GM12878 (cell line): ENCODE results near the gene AGBL3. TPM values are rescaled to one million over a fixed set of nuclear protein-coding genes. Genes with fewer than 3 reads are reported as not detected.

Experiments
- ATAC-seq: fragments of 200-7000 bp; cut with Tn5 transposase; 3 replicates; pipeline ENCODE4 v1.9.1; 2020; ENCODE audit warnings: mild to moderate bottlenecking, moderate library complexity
- BruUV-seq: library from RNA; stranded (reverse); fragments of 400-500 nt; replicated peaks from 2 replicates; lab custom pipeline; 2021; lab: Mats Ljungman, UMichigan
- CTCF ChIA-PET: fragments of 300-600 bp; sonication (Branson Sonifier 250); formaldehyde crosslinking; extraction: SDS; loops from one replicate; lab custom pipeline; 2021; ENCODE audit warnings: inconsistent platforms; lab: Yijun Ruan, JAX
- POLR2A ChIA-PET: fragments of 350-600 bp; formaldehyde crosslinking; extraction: SDS; loops from one replicate; lab custom pipeline; 2021; ENCODE audit warnings: inconsistent platforms; lab: Charles Lee
- RAD21 ChIA-PET: fragments of 300-600 bp; sonication (Branson Sonifier 250); formaldehyde crosslinking; loops from one replicate; lab custom pipeline; 2023; ENCODE audit warnings: antibody characterized with exemption; ENCODE audit not compliant: unreplicated experiment; lab: Charles Lee
- SMC1A ChIA-PET: fragments of 300-600 bp; sonication (Branson Sonifier 250); formaldehyde crosslinking; loops from one replicate; lab custom pipeline; 2023; ENCODE audit not compliant: unreplicated experiment, uncharacterized antibody; lab: Charles Lee
- DNase-seq: peaks from one replicate; pipeline ENCODE4 v3.0.0-alpha.2; 2011; ENCODE audit warnings: low read depth, low spot score
- FAIRE-seq: peaks from 3 replicates; lab custom pipeline; 2011; peaks lifted over from hg19 to GRCh38; lab: Jason Lieb, UNC
- H2AFZ ChIP-seq: 2 replicates; pipeline ENCODE4 v1.6.0; 2011; ENCODE audit warnings: low read depth, low read length, control low read depth; ENCODE audit not compliant: control insufficient read depth
- H3K27ac ChIP-seq: 2 replicates; pipeline ENCODE4 v1.5.1; 2011; ENCODE audit warnings: control low read depth; ENCODE audit not compliant: control insufficient read depth, insufficient read depth
- H3K27me3 ChIP-seq, 2 experiments: replicated peaks in 1 of 2; 2 replicates each; pipeline versions ENCODE4 v1.6.0 to v1.6.1; 2011; ENCODE audit warnings: low read length in 1 of 2; ENCODE audit not compliant: control insufficient read depth in 2 of 2, insufficient read depth in 2 of 2
- H3K36me3 ChIP-seq, 2 experiments: 2 replicates each; pipeline ENCODE4 v1.5.1; 2011; ENCODE audit warnings: low read length in 1 of 2; ENCODE audit not compliant: control insufficient read depth in 2 of 2, insufficient read depth in 2 of 2
- H3K4me1 ChIP-seq: 2 replicates; pipeline ENCODE4 v1.6.1; 2011; ENCODE audit warnings: mild to moderate bottlenecking, low read length, moderate library complexity, mixed read lengths; ENCODE audit not compliant: control insufficient read depth, insufficient read depth
- H3K4me2 ChIP-seq: 2 replicates; pipeline ENCODE4 v1.6.0; 2011; ENCODE audit warnings: control low read depth; ENCODE audit not compliant: control insufficient read depth, insufficient read depth
- H3K4me3 ChIP-seq: fragments of 200-600 bp; sonication (generic); 2 replicates; pipeline ENCODE4 v1.5.1; 2016
- H3K79me2 ChIP-seq: 2 replicates; pipeline ENCODE4 v1.6.0; 2011; ENCODE audit warnings: low read length; ENCODE audit not compliant: control insufficient read depth, insufficient read depth
- H3K9ac ChIP-seq: 2 replicates; pipeline ENCODE4 v1.8.0; 2011; ENCODE audit warnings: low read length, control low read depth, mixed read lengths; ENCODE audit not compliant: control insufficient read depth, insufficient read depth
- H3K9me3 ChIP-seq: replicated peaks from 3 replicates; pipeline ENCODE4 v1.5.1; 2011; ENCODE audit warnings: mild to moderate bottlenecking, low read length; ENCODE audit not compliant: control insufficient read depth, insufficient read depth
- H4K20me1 ChIP-seq: 2 replicates; pipeline ENCODE4 v1.6.0; 2011; ENCODE audit not compliant: control insufficient read depth, insufficient read depth
- ATF3 ChIP-seq: IDR thresholded peaks from 2 replicates; pipeline ENCODE4 v1.6.1; 2011; ENCODE audit warnings: low read depth, mild to moderate bottlenecking, low read length, moderate library complexity, borderline replicate concordance; ENCODE audit errors: extremely low read depth
- CHD1 ChIP-seq: IDR thresholded peaks from 2 replicates; pipeline ENCODE4 v1.6.1; 2012; ENCODE audit warnings: low read depth, low read length, improper control_type of control experiment
- DPF2 ChIP-seq: fragments of 450-650 bp; IDR thresholded peaks from 2 replicates; pipeline ENCODE4 v1.6.1; 2017; ENCODE audit warnings: mild to moderate bottlenecking
- MEF2A ChIP-seq: IDR thresholded peaks from 2 replicates; pipeline ENCODE4 v1.6.1; 2011; ENCODE audit warnings: low read depth, mild to moderate bottlenecking, low read length, moderate library complexity; ENCODE audit not compliant: insufficient read depth
- POLR2AphosphoS5 ChIP-seq: IDR thresholded peaks from 2 replicates; pipeline ENCODE4 v1.6.1; 2011; ENCODE audit warnings: mild to moderate bottlenecking, low read length, inconsistent platforms
- RB1 ChIP-seq: fragments of 450-650 bp; formaldehyde crosslinking; IDR thresholded peaks from 2 replicates; pipeline ENCODE4 v1.6.1; 2017; ENCODE audit warnings: mild to moderate bottlenecking, borderline replicate concordance
- SRF ChIP-seq, 2 experiments: IDR thresholded peaks; 2 replicates each; pipeline ENCODE4 v1.6.1; 2011; ENCODE audit warnings: low read depth in 2 of 2, low read length in 2 of 2, mild to moderate bottlenecking in 1 of 2, moderate library complexity in 1 of 2
- SUPT20H ChIP-seq: IDR thresholded peaks from 2 replicates; pipeline ENCODE4 v1.6.1; 2011; ENCODE audit warnings: low read depth, mild to moderate bottlenecking, low read length, moderate library complexity, borderline replicate concordance; ENCODE audit not compliant: control insufficient read depth
- USF2 ChIP-seq: IDR thresholded peaks from 2 replicates; pipeline ENCODE4 v1.6.1; 2011; ENCODE audit warnings: low read depth, low read length, improper control_type of control experiment, borderline replicate concordance
- ZNF592 ChIP-seq: fragments of 450-650 bp; IDR thresholded peaks from 2 replicates; pipeline ENCODE4 v1.6.1; 2017; ENCODE audit warnings: mild to moderate bottlenecking, moderate library complexity
- in situ Hi-C: fragments of 300-500 bp; cut with MboI; formaldehyde crosslinking; loops from 9 replicates; pipeline ENCODE4 v1.14.3; 2018; ENCODE audit warnings: mixed read lengths
- intact Hi-C: fragments of 100-400 bp; cut with micrococcal nuclease; formaldehyde crosslinking; loops from one replicate; pipeline ENCODE4 v1.14.2; 2022; ENCODE audit not compliant: unreplicated experiment
- polyA plus RNA-seq, 11 experiments: library from polyadenylated mRNA; depleted of rRNA in 4 of 11; unstranded in 6 of 11; stranded (reverse) in 5 of 11; fragments of >200 nt; fragmentation: Nextera tagmentation in 4 of 11; fragmentation: Illumina TruSeq in 1 of 11; extraction: Ambion mirVana in 4 of 11; extraction: Trizol in 1 of 11; gene quantifications; 1 replicate in 1 of 11; 2 replicates in 10 of 11; pipeline versions ENCODE4 v1.2.1 to v1.2.3, GENCODE V29; 2011 to 2016; ENCODE audit warnings: inconsistent platforms in 2 of 11, missing spikeins in 2 of 11, low read depth in 1 of 11
- total RNA-seq, 4 experiments: library from RNA; depleted of rRNA in 3 of 4; stranded (reverse); fragments of >200 nt in 3 of 4; fragmentation: Illumina TruSeq in 1 of 4; extraction: Trizol in 1 of 4; gene quantifications; 2 replicates each; pipeline versions ENCODE4 v1.2.1 to v1.2.3, GENCODE V29; 2013 to 2021

Gene AGBL3
- total and polyA plus RNA-seq, 10 of the 15 experiments (the other 5 are each of a cell fraction or from before 2014, with no cell fraction given): 0.82 to 12.4 (median 3.7) TPM

GRCh38 chr7:135129579-135129978 lies 143.3 kb downstream of the AGBL3 start:
- no peaks in the 10 kb centered on the region for H4K20me1 ChIP-seq
- no peaks in the 10 kb centered on the region for H3K4me1 ChIP-seq
- peaks cover 2% of the 10 kb centered on the region; the same call in 1 of the 3 replicates for H3K9me3 ChIP-seq
- FAIRE-seq (no peak), DNase-seq (no peak), ATAC-seq (no peak)
- H3K9ac ChIP-seq: no peak overlapping the region
- no peaks in the 10 kb centered on the region for H3K79me2 ChIP-seq
- no peak overlapping the region for H2AFZ ChIP-seq
- RAD21 ChIA-PET: interaction anchor here (0.6 kb wide), 1 partner anchor 25 kb away, joined by 4 read pairs; no protein-coding TSS in a partner anchor
- POLR2A ChIA-PET: no interaction called here
- no peak overlapping the region for H3K4me3 ChIP-seq
- intact Hi-C loops: no loop called here
- SMC1A ChIA-PET: interaction anchor here (2.3 kb wide), 1 partner anchor 18 kb away, joined by 6 read pairs; the partner anchor contains the start of gene TMEM140
- TF ChIP-seq SRF (IDR thresholded peaks at IDR 0.05; ENCODE audit: low read depth in 2 of 2, low read length in 2 of 2): no peak
- no peak for TF ChIP-seq CHD1
- TF ChIP-seq ZNF592: no peak
- TF ChIP-seq USF2: no peak
- no peak for TF ChIP-seq RB1
- no peak for TF ChIP-seq POLR2AphosphoS5
- TF ChIP-seq ATF3: no peak
- no peak for TF ChIP-seq DPF2
- TF ChIP-seq MEF2A: no peak
- no peak for TF ChIP-seq SUPT20H
- no peaks in the 10 kb centered on the region for H3K36me3 ChIP-seq
- H3K4me2 ChIP-seq: no peak overlapping the region
- in situ Hi-C loops: no loop called here
- no TSS peak for BruUV-seq
- CTCF ChIA-PET: interaction anchor here (0.7 to 1.2 kb wide), 2 partner anchors 10 to 14 kb away, joined by 3 read pairs; no protein-coding TSS in a partner anchor
- no peaks in the 10 kb centered on the region for H3K27me3 ChIP-seq
- H3K27ac ChIP-seq: no peak overlapping the region
